Measurements from ENCODE around the gene CTBP2.

CTBP2 gene

GRCh38 chr10:125066764-125067450 is 93.5 kb downstream of the CTBP2 start:
- no peak for DNase-seq (ENCODE audit: low read depth, low spot score)
- H3K4me1 ChIP-seq (ENCODE audit: control insufficient read depth, insufficient read depth, low read length), result peaks cover 9% of the 10 kb centered on the region
- no peaks in the 10 kb centered on the region for H3K9me3 ChIP-seq (ENCODE audit: control insufficient read depth, insufficient read depth, low read length)
- WGBS (ENCODE audit: insufficient coverage, insufficient read length), result no CpG with 5 or more reads among the region's 11 CpGs
- no peaks in the 10 kb centered on the region for H3K27me3 ChIP-seq (ENCODE audit: control insufficient read depth, insufficient read depth, low read length)
- 0 out of 2 replicates have a peak, but pooled peaks cover 5% of the 10 kb centered on the region for H3K36me3 ChIP-seq (ENCODE audit: control insufficient read depth, insufficient read depth, low read length)
- H3K27ac ChIP-seq (ENCODE audit: low read length), result no peak overlapping the region
- H3K4me3 ChIP-seq (ENCODE audit: low read length), result no peak overlapping the region

DNA sequence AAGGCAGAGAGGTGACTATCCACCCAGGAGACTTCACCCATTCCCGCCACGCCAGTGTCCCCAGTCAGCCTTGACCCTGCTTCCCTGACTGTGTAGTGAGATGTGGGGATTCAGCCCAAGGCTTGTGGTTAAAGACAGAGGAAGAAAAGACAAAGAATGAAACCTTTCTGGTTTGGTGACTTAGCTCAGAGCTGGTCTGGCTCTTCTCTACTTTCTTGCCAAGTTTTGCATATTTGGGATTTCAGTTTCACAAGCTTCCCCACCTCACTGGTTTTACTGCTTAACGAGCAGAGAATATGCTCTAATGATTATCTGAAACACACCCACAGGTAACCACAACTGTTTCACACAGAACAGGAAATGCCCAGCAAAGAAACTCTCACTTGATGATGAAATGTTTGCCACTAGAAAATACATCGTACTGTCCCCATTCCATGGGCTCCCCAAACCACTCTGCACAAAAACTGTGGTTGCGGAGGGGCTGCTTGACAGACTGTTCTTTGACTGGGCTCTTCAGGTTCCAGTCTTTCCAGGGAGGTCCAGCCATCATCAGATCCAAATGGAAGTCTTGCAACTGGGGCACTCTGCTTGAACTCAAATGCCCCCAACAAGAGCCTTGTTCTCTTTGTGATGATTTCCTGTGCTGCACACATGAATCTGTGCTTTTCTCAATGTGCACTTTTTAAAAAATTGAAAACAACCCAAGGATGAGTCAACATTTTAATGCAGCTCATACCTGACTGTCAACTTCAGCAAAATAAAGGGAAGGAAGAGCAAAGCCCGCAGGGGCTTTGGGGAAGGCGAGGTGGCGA is 95.5 kb downstream of the CTBP2 start:
- Histone ChIP-seq H3K4me3 (ENCODE audit: low read length) (no peak overlapping the region), H3K9me3 (ENCODE audit: control insufficient read depth, insufficient read depth, low read length) (no peaks in the 10 kb centered on the region), H3K27me3 (ENCODE audit: control insufficient read depth, insufficient read depth, low read length) (no peaks in the 10 kb centered on the region), H3K4me1 (ENCODE audit: control insufficient read depth, insufficient read depth, low read length) (peaks cover 12% of the 10 kb centered on the region), H3K27ac (ENCODE audit: low read length) (no peak overlapping the region), H3K36me3 (ENCODE audit: control insufficient read depth, insufficient read depth, low read length) (0 out of 2 replicates have a peak, but pooled peaks cover 5% of the 10 kb centered on the region)
- DNase-seq (ENCODE audit: low read depth, low spot score), result no peak
- WGBS (ENCODE audit: insufficient coverage, insufficient read length), result no CpG with 5 or more reads among the region's 8 CpGs

DNA sequence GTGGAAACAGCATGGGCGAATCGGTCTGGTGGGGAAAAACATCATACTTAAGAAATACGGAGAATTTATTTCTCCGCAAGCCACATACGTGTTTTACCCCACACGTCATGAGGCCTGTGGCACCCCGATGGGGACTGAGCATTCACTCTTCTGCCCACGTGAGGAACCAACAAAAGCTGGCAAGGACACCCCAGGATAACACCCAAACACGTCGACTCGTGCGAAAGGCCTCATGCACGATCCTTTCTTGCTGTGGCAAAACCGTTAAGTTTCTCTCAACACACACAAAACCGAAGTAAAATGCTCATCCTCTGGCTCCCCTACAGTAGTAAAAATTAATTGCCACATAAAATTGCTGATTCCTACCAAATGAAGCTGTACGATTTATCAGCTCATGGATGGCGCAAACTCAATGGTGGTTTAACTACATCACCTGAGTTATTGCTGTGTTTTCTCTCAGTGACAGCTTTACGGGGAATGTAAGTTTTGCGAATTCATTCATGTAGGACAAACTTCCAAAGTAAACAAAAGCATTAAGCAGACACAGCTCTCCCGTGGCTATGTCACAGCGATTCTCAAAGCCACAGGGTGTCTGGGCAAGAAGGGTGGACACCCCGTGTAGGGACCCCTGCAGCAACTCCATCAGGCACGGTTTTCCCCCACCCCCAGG is 97.0 kb downstream of the CTBP2 start:
- Histone ChIP-seq H3K4me1 (ENCODE audit: control insufficient read depth, insufficient read depth, low read length) (peaks cover 12% of the 10 kb centered on the region), H3K9me3 (ENCODE audit: control insufficient read depth, insufficient read depth, low read length) (no peaks in the 10 kb centered on the region), H3K36me3 (ENCODE audit: control insufficient read depth, insufficient read depth, low read length) (0 out of 2 replicates have a peak, but pooled peaks cover 8% of the 10 kb centered on the region), H3K4me3 (ENCODE audit: low read length) (no peak overlapping the region), H3K27me3 (ENCODE audit: control insufficient read depth, insufficient read depth, low read length) (no peaks in the 10 kb centered on the region), H3K27ac (ENCODE audit: low read length) (no peak overlapping the region)
- no CpG with 5 or more reads among the region's 23 CpGs for WGBS (ENCODE audit: insufficient coverage, insufficient read length)
- DNase-seq (ENCODE audit: low read depth, low spot score), result no peak

GRCh38 chr10:125062914-125063230 is 97.5 kb downstream of the CTBP2 start:
- no peak for DNase-seq (ENCODE audit: low read depth, low spot score)
- H3K9me3 ChIP-seq (ENCODE audit: control insufficient read depth, insufficient read depth, low read length), result no peaks in the 10 kb centered on the region
- H3K36me3 ChIP-seq (ENCODE audit: control insufficient read depth, insufficient read depth, low read length), result 0 out of 2 replicates have a peak, but pooled peaks cover 8% of the 10 kb centered on the region
- H3K27ac ChIP-seq (ENCODE audit: low read length), result no peak overlapping the region
- H3K4me3 ChIP-seq (ENCODE audit: low read length), result no peak overlapping the region
- no peaks in the 10 kb centered on the region for H3K27me3 ChIP-seq (ENCODE audit: control insufficient read depth, insufficient read depth, low read length)
- H3K4me1 ChIP-seq (ENCODE audit: control insufficient read depth, insufficient read depth, low read length), result peaks cover 12% of the 10 kb centered on the region
- no CpG with 5 or more reads among the region's 9 CpGs for WGBS (ENCODE audit: insufficient coverage, insufficient read length)

GRCh38 chr10:125062227-125062913 is 98.0 kb downstream of the CTBP2 start:
- H3K36me3 ChIP-seq (ENCODE audit: control insufficient read depth, insufficient read depth, low read length), result 0 out of 2 replicates have a peak, but pooled peaks cover 11% of the 10 kb centered on the region
- H3K27ac ChIP-seq (ENCODE audit: low read length), result no peak overlapping the region
- WGBS (ENCODE audit: insufficient coverage, insufficient read length), result no CpG with 5 or more reads among the region's 18 CpGs
- H3K9me3 ChIP-seq (ENCODE audit: control insufficient read depth, insufficient read depth, low read length), result no peaks in the 10 kb centered on the region
- H3K4me1 ChIP-seq (ENCODE audit: control insufficient read depth, insufficient read depth, low read length), result peaks cover 11% of the 10 kb centered on the region
- no peaks in the 10 kb centered on the region for H3K27me3 ChIP-seq (ENCODE audit: control insufficient read depth, insufficient read depth, low read length)
- H3K4me3 ChIP-seq (ENCODE audit: low read length), result no peak overlapping the region
- no peak for DNase-seq (ENCODE audit: low read depth, low spot score)

- Histone ChIP-seq H3K27me3 (ENCODE audit: control insufficient read depth, insufficient read depth, low read length) (no peaks in the 10 kb centered on the region), H3K4me3 (ENCODE audit: low read length) (no peak overlapping the region), H3K36me3 (ENCODE audit: control insufficient read depth, insufficient read depth, low read length) (0 out of 2 replicates have a peak, but pooled peaks cover 11% of the 10 kb centered on the region), H3K27ac (ENCODE audit: low read length) (no peak overlapping the region), H3K4me1 (ENCODE audit: control insufficient read depth, insufficient read depth, low read length) (peaks cover 11% of the 10 kb centered on the region), H3K9me3 (ENCODE audit: control insufficient read depth, insufficient read depth, low read length) (no peaks in the 10 kb centered on the region)
- DNase-seq (ENCODE audit: low read depth, low spot score), result no peak
- WGBS (ENCODE audit: insufficient coverage, insufficient read length), result no CpG with 5 or more reads among the region's 21 CpGs
Observed at GRCh38 chr10:125061557-125062226, 98.7 kb downstream of the CTBP2 start.

DNA sequence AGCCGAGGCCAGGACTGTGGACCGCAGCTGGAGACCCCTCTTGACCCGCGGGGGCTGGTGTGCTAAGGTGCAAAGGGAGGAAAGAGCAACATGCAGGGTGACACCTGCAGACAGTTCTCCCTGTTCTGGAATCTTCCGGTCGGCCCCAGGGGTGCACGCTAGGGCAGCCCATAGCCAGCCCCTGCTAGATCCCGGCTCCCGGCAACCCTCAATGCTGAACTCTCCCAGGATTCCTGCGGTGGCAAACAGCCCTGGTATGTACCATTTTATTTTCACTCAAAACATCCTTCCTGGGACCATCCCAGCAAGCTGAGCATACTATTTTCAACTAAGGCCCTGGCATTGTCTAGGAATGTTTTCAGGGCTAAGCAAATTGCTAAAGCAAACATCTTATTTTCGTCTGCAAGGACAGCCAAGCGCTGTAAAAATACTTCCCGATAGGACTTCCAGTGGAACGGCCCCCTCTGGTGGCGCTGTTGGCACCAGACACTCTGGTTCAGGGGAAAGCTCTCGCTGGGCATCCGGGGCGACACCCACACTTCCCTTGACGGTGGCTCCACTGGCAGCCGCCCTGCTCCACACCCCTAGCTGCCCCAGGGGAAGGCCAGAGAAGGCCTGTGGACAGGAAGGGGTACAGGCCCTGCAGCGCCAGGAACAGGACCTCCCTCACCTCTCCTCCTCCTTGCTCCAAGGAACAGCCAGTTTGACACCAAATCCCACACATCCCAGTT is 99.4 kb downstream of the CTBP2 start:
- DNase-seq (ENCODE audit: low read depth, low spot score), result no peak
- no peaks in the 10 kb centered on the region for H3K9me3 ChIP-seq (ENCODE audit: control insufficient read depth, insufficient read depth, low read length)
- no peaks in the 10 kb centered on the region for H3K27me3 ChIP-seq (ENCODE audit: control insufficient read depth, insufficient read depth, low read length)
- peaks cover 11% of the 10 kb centered on the region for H3K4me1 ChIP-seq (ENCODE audit: control insufficient read depth, insufficient read depth, low read length)
- 0 out of 2 replicates have a peak, but pooled peaks cover 6% of the 10 kb centered on the region for H3K36me3 ChIP-seq (ENCODE audit: control insufficient read depth, insufficient read depth, low read length)
- WGBS (ENCODE audit: insufficient coverage, insufficient read length), result no CpG with 5 or more reads among the region's 21 CpGs
- no peak overlapping the region for H3K4me3 ChIP-seq (ENCODE audit: low read length)
- no peak overlapping the region for H3K27ac ChIP-seq (ENCODE audit: low read length)

DNA sequence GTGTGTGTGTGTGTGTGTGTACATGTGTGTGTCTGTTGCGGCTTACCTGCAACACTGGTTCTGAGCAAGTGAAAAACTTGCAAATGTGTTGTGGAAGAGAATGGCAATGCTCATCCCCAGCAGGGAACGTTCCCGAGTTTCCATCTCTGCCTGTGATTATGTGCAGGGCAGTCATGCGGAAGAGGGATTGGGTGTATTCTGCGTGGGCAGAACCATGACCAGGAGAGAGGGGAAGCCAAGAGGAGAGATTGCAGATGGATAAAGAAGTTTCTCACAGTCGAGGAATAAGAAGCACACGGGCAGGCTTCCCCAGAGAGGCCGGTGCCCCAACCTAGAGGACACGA is 99.9 kb downstream of the CTBP2 start:
- no peak for DNase-seq (ENCODE audit: low read depth, low spot score)
- no peak overlapping the region for H3K4me3 ChIP-seq (ENCODE audit: low read length)
- no peaks in the 10 kb centered on the region for H3K9me3 ChIP-seq (ENCODE audit: control insufficient read depth, insufficient read depth, low read length)
- peaks cover 11% of the 10 kb centered on the region for H3K4me1 ChIP-seq (ENCODE audit: control insufficient read depth, insufficient read depth, low read length)
- H3K27ac ChIP-seq (ENCODE audit: low read length), result no peak overlapping the region
- H3K27me3 ChIP-seq (ENCODE audit: control insufficient read depth, insufficient read depth, low read length), result no peaks in the 10 kb centered on the region
- no CpG with 5 or more reads among the region's 9 CpGs for WGBS (ENCODE audit: insufficient coverage, insufficient read length)
- H3K36me3 ChIP-seq (ENCODE audit: control insufficient read depth, insufficient read depth, low read length), result 0 out of 2 replicates have a peak, but pooled peaks cover 6% of the 10 kb centered on the region

DNA sequence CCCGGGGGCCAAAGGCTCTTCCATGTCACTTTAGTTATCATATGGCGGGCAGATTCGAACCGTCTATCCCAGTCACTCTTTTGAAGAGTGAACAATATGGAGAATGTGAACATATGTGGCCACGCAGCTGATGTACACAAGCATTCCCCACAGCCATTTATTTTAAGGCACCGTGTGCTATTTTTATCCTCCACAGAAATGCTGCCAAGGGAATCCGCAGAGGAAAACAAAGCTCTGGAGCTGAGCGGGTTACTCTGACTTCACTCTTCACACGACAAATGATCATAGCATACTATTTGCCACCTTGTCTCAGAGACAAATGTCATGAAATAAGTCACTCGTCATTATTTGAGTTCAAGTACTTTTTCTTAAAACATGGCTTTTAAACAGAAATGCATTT is 100.3 kb downstream of the CTBP2 start:
- no CpG with 5 or more reads among the region's 10 CpGs for WGBS (ENCODE audit: insufficient coverage, insufficient read length)
- H3K27me3 ChIP-seq (ENCODE audit: control insufficient read depth, insufficient read depth, low read length), result no peaks in the 10 kb centered on the region
- no peaks in the 10 kb centered on the region for H3K9me3 ChIP-seq (ENCODE audit: control insufficient read depth, insufficient read depth, low read length)
- H3K27ac ChIP-seq (ENCODE audit: low read length), result no peak overlapping the region
- 0 out of 2 replicates have a peak, but pooled peaks cover 6% of the 10 kb centered on the region for H3K36me3 ChIP-seq (ENCODE audit: control insufficient read depth, insufficient read depth, low read length)
- H3K4me1 ChIP-seq (ENCODE audit: control insufficient read depth, insufficient read depth, low read length), result peaks cover 13% of the 10 kb centered on the region
- no peak overlapping the region for H3K4me3 ChIP-seq (ENCODE audit: low read length)
- DNase-seq (ENCODE audit: low read depth, low spot score), result no peak
